CD4-positive, alpha-beta T cell treated with Interleukin-6 at 100 ng/mL for 8 hours (primary cell): ENCODE results near the gene SPATA6.
"Not testable (repeated sequence)": the region's sequence is repeated elsewhere in the genome, so short reads cannot be mapped to it uniquely, and the experiment has no call there.

Experiments used
- DNase-seq: peaks from one replicate; pipeline ENCODE4 v3.0.0-alpha.2; 2020; ENCODE audit warnings: mixed read lengths, low spot score

SPATA6 gene

DNA sequence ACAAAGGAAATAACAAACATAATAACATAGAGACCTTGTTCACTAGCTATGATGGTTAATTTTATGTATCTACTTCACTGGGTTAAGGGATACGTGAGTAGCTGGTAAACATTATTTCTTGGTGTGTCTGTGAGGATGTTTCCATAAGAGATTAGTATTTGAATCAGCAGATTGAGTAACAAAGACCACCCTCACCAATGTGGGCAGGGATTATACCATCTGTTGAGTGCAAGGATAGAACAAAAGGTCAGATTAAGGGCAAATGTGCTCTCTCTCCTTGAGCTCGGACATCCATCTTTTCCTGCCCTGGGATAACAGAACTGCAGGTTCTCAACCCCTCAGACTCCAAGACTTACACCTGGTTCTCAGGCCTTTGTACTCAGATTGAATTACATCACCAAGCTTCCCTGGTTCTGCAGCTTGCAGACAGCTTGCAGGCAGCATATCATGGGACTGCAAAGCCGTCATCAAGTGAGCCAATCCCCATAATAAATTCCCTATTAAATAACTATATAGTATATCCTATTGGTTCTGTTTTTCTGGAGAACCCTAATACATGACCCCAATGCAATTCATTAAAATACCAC lies 9.2 kb downstream of the SPATA6 start:
- no peak for DNase-seq

DNA sequence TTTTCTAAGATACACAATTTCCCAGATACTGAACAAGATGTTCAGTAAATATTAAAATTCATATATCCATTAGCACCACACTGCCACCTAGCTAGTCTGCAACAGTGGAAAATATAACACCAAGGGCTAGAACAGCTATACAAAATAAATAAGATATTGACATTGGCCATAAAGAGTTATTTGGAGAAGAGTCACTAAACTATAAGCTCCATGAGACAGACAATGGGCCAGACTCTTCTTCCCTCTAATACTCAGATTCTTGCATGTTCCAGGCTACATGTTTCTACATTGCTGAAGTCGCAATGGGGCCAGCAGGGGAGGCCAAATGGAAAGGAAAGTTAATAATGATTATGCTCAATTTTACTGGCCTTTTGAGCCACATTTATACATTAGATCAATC lies 21.5 kb downstream of the SPATA6 start:
- no peak for DNase-seq

- DNase-seq, result no peak
Observed at GRCh38 chr1:48448932-48449331, 23.1 kb downstream of the SPATA6 start.

GRCh38 chr1:48444186-48444585 lies 27.8 kb downstream of the SPATA6 start:
- DNase-seq, result not testable (repeated sequence)

GRCh38 chr1:48442864-48443619 lies 29.0 kb downstream of the SPATA6 start:
- DNase-seq, result no peak

DNA sequence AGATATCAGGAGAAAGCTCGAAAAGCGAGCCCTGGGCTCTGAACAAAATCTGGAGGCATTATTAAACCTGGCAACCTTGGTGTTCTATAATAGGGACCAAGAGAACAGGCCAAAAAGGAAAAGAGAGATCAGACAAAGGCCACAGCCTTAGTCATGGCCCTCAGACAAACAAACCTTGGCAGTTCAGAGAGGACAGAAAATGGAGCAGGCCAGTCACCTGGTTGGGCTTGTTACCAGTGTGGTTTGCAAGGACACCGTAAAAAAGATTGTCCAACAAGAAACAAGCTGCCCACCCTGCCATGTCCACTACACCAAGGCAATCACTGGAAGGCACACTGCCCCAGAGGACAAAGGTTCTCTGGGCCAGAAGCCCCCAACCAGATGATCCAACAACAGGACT lies 31.2 kb downstream of the SPATA6 start:
- DNase-seq, result not testable (repeated sequence)

GRCh38 chr1:48439380-48439779 lies 32.6 kb downstream of the SPATA6 start:
- DNase-seq, result no peak

DNA sequence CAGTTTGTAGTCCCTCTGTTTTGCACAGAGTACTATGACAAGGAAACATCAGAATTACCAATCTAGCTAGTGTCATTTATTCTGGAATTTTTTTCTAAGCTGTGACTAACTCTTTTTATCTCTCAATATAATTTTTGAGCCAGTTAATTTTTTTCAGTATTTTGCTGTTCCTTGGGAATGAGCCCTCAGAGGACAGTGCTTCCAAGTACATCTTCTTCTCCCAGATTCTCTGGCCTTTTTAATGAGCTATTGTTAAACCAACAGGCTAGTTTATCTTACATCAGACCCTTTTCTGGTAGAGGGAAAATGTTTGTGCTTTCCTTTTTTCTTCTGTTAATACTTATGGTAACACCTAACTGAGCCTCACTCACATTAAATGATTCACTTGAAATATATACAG lies 34.6 kb downstream of the SPATA6 start:
- not testable (repeated sequence) for DNase-seq

- not testable (repeated sequence) for DNase-seq
Observed at GRCh38 chr1:48435312-48436002, 36.5 kb downstream of the SPATA6 start.

DNA sequence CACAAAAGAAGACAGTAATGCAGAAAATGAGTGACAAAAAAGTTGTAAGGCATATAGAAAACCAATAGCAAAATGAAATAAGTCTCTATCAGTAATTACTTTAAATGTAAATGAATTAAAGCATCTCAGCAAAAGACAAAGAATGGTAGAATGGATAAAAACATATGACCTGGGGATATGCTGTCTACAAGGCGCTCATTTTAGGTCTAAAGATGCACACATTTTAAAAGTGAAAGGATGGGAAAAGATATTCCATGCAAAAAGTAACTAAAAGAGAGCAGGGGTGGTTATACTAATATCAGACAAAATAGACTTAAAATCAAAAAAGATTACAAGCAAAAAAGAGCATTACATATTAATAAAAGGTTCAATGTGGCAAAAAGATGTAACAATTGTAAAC lies 41.2 kb downstream of the SPATA6 start:
- no peak for DNase-seq

DNA sequence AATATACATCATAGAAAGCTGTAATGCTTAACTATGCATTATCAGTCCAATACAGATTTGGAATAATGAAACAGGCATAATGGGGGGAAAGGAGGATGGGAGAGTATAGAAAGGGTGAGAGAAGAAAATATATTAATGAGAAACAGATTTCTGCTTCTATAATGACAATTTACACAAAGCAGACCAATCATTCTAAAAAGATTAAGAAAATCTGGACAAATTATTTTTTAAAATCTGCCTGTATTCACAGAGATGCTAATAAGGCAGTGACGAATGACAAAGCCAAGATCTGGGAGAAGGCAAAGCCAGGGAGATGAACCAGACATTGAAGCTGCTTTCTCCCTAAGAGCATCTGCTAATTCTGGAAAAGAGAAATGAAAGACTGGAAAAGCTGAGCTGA lies 50.0 kb downstream of the SPATA6 start:
- no peak for DNase-seq

DNA sequence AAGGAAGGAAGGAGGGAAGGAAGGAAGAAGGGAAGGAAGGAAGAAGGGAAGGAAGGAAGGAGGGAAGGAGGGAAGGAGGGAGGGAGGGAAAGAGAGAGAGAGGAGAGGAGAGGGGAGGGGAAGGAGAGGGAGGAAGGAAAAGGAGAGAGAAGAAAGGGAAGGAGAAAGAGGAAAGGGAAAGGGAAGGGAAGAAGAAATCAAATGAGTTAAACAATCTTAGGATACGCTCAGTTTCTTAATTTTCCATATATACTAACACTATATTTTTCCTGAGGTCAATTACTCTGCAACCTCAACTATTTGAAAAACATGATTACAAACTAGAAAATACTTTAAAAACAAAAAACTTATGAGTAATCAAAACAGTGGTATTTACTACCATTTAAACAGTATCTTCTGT lies 53.3 kb downstream of the SPATA6 start:
- no peak for DNase-seq

GRCh38 chr1:48415050-48415449 lies 57.0 kb downstream of the SPATA6 start:
- DNase-seq, result no peak

GRCh38 chr1:48414264-48414663 lies 57.7 kb downstream of the SPATA6 start:
- DNase-seq, result no peak

DNA sequence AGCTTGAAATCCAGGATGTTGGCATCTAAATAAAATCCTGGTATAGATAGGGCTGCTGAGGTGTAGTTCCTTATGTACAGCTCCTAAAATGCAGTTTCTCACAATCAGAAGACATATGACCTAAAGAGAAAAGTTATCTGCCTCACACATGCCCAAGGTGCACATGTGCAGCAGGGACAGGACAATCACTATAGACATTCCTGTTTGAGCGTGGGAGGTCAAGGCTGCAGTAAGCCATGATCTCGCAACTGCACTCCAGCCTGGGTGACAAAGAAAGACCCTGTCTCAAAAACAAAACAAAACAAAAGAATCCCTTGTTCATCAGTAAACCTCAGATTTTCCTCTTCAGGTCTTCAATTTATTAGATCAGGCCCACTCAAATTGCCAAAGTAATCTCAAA lies 66.1 kb downstream of the SPATA6 start:
- DNase-seq, result no peak

GRCh38 chr1:48405400-48405799 lies 66.6 kb downstream of the SPATA6 start:
- DNase-seq, result no peak

GRCh38 chr1:48402599-48402998 lies 69.4 kb downstream of the SPATA6 start:
- DNase-seq, result no peak

DNA sequence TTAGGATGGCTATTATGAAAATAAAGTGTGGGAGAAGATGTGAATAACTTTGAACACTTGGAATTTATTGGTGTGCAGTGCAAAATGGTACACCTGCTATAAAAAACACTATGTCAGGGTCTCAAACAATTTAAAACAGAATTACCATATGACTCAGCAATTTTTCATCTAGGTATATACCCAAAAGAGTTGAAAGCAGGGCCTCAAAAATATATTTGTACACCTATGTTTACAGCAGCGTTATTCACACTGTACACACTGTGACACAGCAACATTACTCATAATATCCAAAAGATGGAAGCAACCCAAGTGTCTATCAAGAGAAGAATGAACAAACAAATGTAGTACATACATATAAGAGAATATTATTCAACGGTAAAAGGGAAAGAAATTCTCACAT lies 75.8 kb downstream of the SPATA6 start:
- no peak for DNase-seq

- DNase-seq, result no peak
Observed at GRCh38 chr1:48391926-48392325, 80.1 kb downstream of the SPATA6 start.

- no peak for DNase-seq
Observed at GRCh38 chr1:48387409-48387808, 84.6 kb downstream of the SPATA6 start.

DNA sequence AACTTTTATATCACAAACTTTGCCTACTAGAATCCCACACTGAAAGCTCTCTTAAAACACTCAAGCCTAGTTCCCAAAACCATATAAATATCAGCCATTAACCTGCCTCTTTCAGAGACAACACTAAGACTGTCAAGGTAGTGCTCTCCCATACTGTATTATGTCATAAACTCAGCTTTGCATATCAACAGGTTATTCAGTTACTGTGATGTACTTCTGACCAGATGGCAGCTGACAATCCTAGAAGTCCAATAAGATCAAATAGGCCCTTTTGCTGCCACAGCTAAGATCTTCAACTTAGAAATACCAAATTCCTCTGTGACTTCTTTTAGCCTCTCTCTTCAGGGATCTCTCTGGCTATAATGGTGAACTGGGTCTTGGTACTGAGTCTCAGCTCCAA lies 97.2 kb downstream of the SPATA6 start:
- no peak for DNase-seq

GRCh38 chr1:48371598-48371997 lies 100.4 kb downstream of the SPATA6 start:
- DNase-seq, result no peak

- no peak for DNase-seq
Observed at GRCh38 chr1:48362901-48363300, 109.1 kb downstream of the SPATA6 start.
